Measurements from ENCODE around the gene MS4A7.

- TF ChIP-seq CTCF (IDR thresholded peaks at IDR 0.05; ENCODE audit: low read length) (no peak), EZH2 (IDR thresholded peaks at IDR 0.05; ENCODE audit: borderline replicate concordance, low read length) (no peak)
These were observed 16.1 kb upstream of the MS4A7 start for GRCh38 chr11:60362241-60362640.

All from OCI-LY1 (cell line).